Uterus (tissue), 4 donors: ENCODE measurements around the gene SORT1. TPM values are rescaled to one million over a fixed set of nuclear protein-coding genes. Genes with fewer than 3 reads are reported as not detected.

ENCODE experiments used
- DNase-seq, 2 donors: peaks; one replicate each; pipeline ENCODE4 v3.0.0-alpha.2; 2019 to 2020
- H3K27ac ChIP-seq, 2 donors: fragments of 200-600 bp; sonication (generic); 1 replicate in 1 of 2; 2 replicates in 1 of 2; pipeline ENCODE4 v1.5.1; 2016 to 2018
- H3K27me3 ChIP-seq, 2 donors: fragments of 200-600 bp; sonication (generic); one replicate each; pipeline ENCODE4 v1.5.1; 2018 to 2019; ENCODE audit warnings: control low read depth in 1 of 2
- H3K36me3 ChIP-seq, 2 donors: fragments of 200-600 bp; sonication (generic); one replicate each; pipeline ENCODE4 v1.5.1; 2019; ENCODE audit warnings: control low read depth in 1 of 2
- H3K4me1 ChIP-seq, 2 donors: fragments of 200-600 bp; sonication (generic); one replicate each; pipeline ENCODE4 v1.5.1; 2018 to 2019; ENCODE audit warnings: control low read depth in 1 of 2
- H3K4me3 ChIP-seq, 2 donors: fragments of 200-600 bp; sonication (generic); 1 replicate in 1 of 2; 2 replicates in 1 of 2; pipeline ENCODE4 v1.5.1; 2018 to 2019; ENCODE audit warnings: mild to moderate bottlenecking in 1 of 2
- H3K9me3 ChIP-seq, 2 donors: fragments of 200-600 bp; sonication (generic); one replicate each; pipeline ENCODE4 v1.5.1; 2019; ENCODE audit warnings: control low read depth in 1 of 2
- CTCF ChIP-seq, 4 experiments: fragments of 200-600 bp in 2 of 4; fragments of 450-650 bp in 2 of 4; sonication (generic) in 2 of 4; IDR thresholded peaks; one replicate each; pipeline ENCODE4 v1.5.1; 2016 to 2019; ENCODE audit warnings: antibody characterized with exemption in 4 of 4, mild to moderate bottlenecking in 2 of 4, moderate library complexity in 1 of 4
- POLR2A ChIP-seq, 2 donors: fragments of 450-650 bp; IDR thresholded peaks; one replicate each; pipeline ENCODE4 v1.6.1; 2016; ENCODE audit warnings: antibody characterized with exemption in 2 of 2, mild to moderate bottlenecking in 1 of 2, moderate library complexity in 1 of 2
- intact Hi-C: fragments of 100-400 bp; cut with DNase I; formaldehyde crosslinking; loops from one replicate; pipeline ENCODE4 v1.15.1; 2023; ENCODE audit warnings: low total_unique reads
- total RNA-seq, 4 donors: library from RNA; depleted of rRNA in 3 of 4; stranded (reverse); fragments of >200 nt in 3 of 4; gene quantifications; one replicate each; pipeline versions ENCODE4 v1.1.0 to v1.2.4, GENCODE V29; 2014 to 2023
- donor health status: DM: yes; HTN: yes; CAD: no.

Gene SORT1
- total RNA-seq, 4 donors from 2014 or later = 20.2 to 43.4 (median 27.9) TPM

- Histone ChIP-seq H3K4me1 (peaks cover 5 to 18% of the 10 kb centered on the region in 2 donors), H3K27me3 (no peaks in the 10 kb centered on the region), H3K36me3 (no peaks in the 10 kb centered on the region), H3K27ac (peak overlapping the region; percentile 81 to 95), H3K9me3 (no peaks in the 10 kb centered on the region), H3K4me3 (no peak overlapping the region)
- no peak for DNase-seq
- no peak for TF ChIP-seq CTCF (IDR thresholded peaks at IDR 0.05)
- TF ChIP-seq POLR2A (IDR thresholded peaks at IDR 0.05) = no peak
- intact Hi-C loops = no loop called here
These were observed 3.0 kb downstream of the SORT1 start for GRCh38 chr1:109394591-109395281.

GRCh38 chr1:109393617-109394233 lies 4.0 kb downstream of the SORT1 start:
- Histone ChIP-seq H3K27ac (peak overlapping the region; percentile 81 to 95), H3K9me3 (no peaks in the 10 kb centered on the region), H3K27me3 (no peaks in the 10 kb centered on the region), H3K4me3 (no peak overlapping the region), H3K4me1 (peaks cover 5 to 18% of the 10 kb centered on the region in 2 donors), H3K36me3 (no peaks in the 10 kb centered on the region)
- DNase-seq = no peak
- intact Hi-C loops = no loop called here
- no peak for TF ChIP-seq CTCF (IDR thresholded peaks at IDR 0.05)
- no peak for TF ChIP-seq POLR2A (IDR thresholded peaks at IDR 0.05)

GRCh38 chr1:109392788-109393616 lies 4.7 kb downstream of the SORT1 start:
- peak; percentile 40 to 50 for DNase-seq
- Histone ChIP-seq H3K4me3 (peak overlapping the region; percentile 7 to 11), H3K27ac (peak overlapping the region; percentile 81 to 95), H3K36me3 (no peaks in the 10 kb centered on the region), H3K9me3 (no peaks in the 10 kb centered on the region), H3K4me1 (peaks cover 0 to 18% of the 10 kb centered on the region in 2 donors), H3K27me3 (no peaks in the 10 kb centered on the region)
- intact Hi-C loops = no loop called here
- TF ChIP-seq CTCF (IDR thresholded peaks at IDR 0.05) = no peak

- H3K36me3 ChIP-seq = no peaks in the 10 kb centered on the region
- TF ChIP-seq CTCF (IDR thresholded peaks at IDR 0.05) (no peak), POLR2A (IDR thresholded peaks at IDR 0.05) (no peak)
- peak overlapping the region; percentile 81 to 95 for H3K27ac ChIP-seq
- H3K4me3 ChIP-seq = peak overlapping the region in 1 of 2 donors; percentile 7
- H3K9me3 ChIP-seq = no peaks in the 10 kb centered on the region
- DNase-seq = no peak
- intact Hi-C loops = no loop called here
- no peaks in the 10 kb centered on the region for H3K27me3 ChIP-seq
- H3K4me1 ChIP-seq = peaks cover 0 to 18% of the 10 kb centered on the region in 2 donors
These were observed 5.5 kb downstream of the SORT1 start for GRCh38 chr1:109392037-109392787.
